Adipose tissue (tissue), 3 donors: ENCODE measurements around the gene CAMK1. TPM values are rescaled to one million over a fixed set of nuclear protein-coding genes. Genes with fewer than 3 reads are reported as not detected.

Experiments used
- H3K27ac ChIP-seq: one replicate; pipeline ENCODE4 v1.5.1; 2013; ENCODE audit warnings: low read depth, low read length
- WGBS, 3 donors: extraction: QIAGEN DNeasy Blood & Tissue Kit; methylation state at CpG; one replicate each; pipeline ENCODE4 v1.1.7; 2013; 5-methylcytosine and 5-hydroxymethylcytosine counted together
- polyA plus RNA-seq, 3 donors: library from polyadenylated mRNA; stranded (reverse); fragments of 200-250 nt; gene quantifications; one replicate each; pipeline ENCODE4 v1.2.3, GENCODE V29; 2013
- donor health status: healthy with polysubstance abuse.
- donor health status: Bipolar disorder and iron deficiency.
- donor health status: healthy.

The CAMK1 gene
- polyA plus RNA-seq, 3 donors: 13.4 to 121 (median 80.1) TPM

- H3K27ac ChIP-seq: no peak overlapping the region
- 36 to 47% (median 43%) methylated on average over 17 of the region's 17 CpGs for WGBS, 3 donors
Measured at GRCh38 chr3:9750556-9751411, 19.0 kb downstream of the CAMK1 start.

- H3K27ac ChIP-seq: peak within 1 kb of the TSS; percentile 36
- 0% methylated on average over 60 of the region's 60 CpGs for WGBS, 3 donors
Measured at GRCh38 chr3:9749645-9750555, 19.8 kb downstream of the CAMK1 start, which contains the start of gene OGG1. OGG1 (plus strand) TSS chr3:9749952; CDS start chr3:9750287, 335 bp downstream.

GRCh38 chr3:9749296-9749644 is 20.5 kb downstream of the CAMK1 start:
- 5 to 10% (median 9%) methylated on average over 19 of the region's 19 CpGs for WGBS, 3 donors
- peak overlapping the region; percentile 36 for H3K27ac ChIP-seq

GRCh38 chr3:9748031-9748430 is 21.7 kb downstream of the CAMK1 start:
- WGBS, 3 donors: 92 to 95% (median 94%) methylated on average over 2 of the region's 2 CpGs
- no peak overlapping the region for H3K27ac ChIP-seq

- H3K27ac ChIP-seq: no peak overlapping the region
- WGBS, 3 donors: 92 to 97% (median 92%) methylated on average over 7 to 8 of the region's 8 CpGs
Measured at GRCh38 chr3:9747267-9747666, 22.5 kb downstream of the CAMK1 start.

- no peak overlapping the region for H3K27ac ChIP-seq
- 73 to 83% (median 76%) methylated on average over 5 of the region's 5 CpGs for WGBS, 3 donors
Measured at GRCh38 chr3:9746330-9746729, 23.4 kb downstream of the CAMK1 start.

GRCh38 chr3:9745521-9745920 is 24.2 kb downstream of the CAMK1 start:
- 88 to 93% (median 93%) methylated on average over 12 of the region's 12 CpGs for WGBS, 3 donors
- H3K27ac ChIP-seq: no peak overlapping the region

- WGBS, 3 donors: 92 to 96% (median 95%) methylated on average over 13 of the region's 13 CpGs
- H3K27ac ChIP-seq: no peak overlapping the region
Measured at GRCh38 chr3:9744162-9744561, 25.6 kb downstream of the CAMK1 start.

- whole genome bisulfite sequencing, 3 donors: 95 to 98% (median 95%) methylated on average over 18 of the region's 18 CpGs
- H3K27ac ChIP-seq: no peak overlapping the region
Measured at GRCh38 chr3:9743548-9743947, 26.2 kb downstream of the CAMK1 start.

GRCh38 chr3:9742560-9742959 is 27.2 kb downstream of the CAMK1 start:
- 82 to 97% (median 94%) methylated on average over 1 of the region's 1 CpG for WGBS, 3 donors
- H3K27ac ChIP-seq: no peak overlapping the region

GRCh38 chr3:9739181-9739580 is 30.6 kb downstream of the CAMK1 start:
- no peak overlapping the region for H3K27ac ChIP-seq
- 92 to 93% (median 93%) methylated on average over 15 of the region's 15 CpGs for WGBS, 3 donors

- WGBS, 3 donors: 54 to 75% (median 75%) methylated on average over 2 of the region's 2 CpGs
- H3K27ac ChIP-seq: no peak overlapping the region
Measured at GRCh38 chr3:9736831-9737230, 32.9 kb downstream of the CAMK1 start.

GRCh38 chr3:9732740-9733115 is 37.0 kb downstream of the CAMK1 start:
- WGBS, 3 donors: 25 to 47% (median 33%) methylated on average over 7 of the region's 7 CpGs
- no peak overlapping the region for H3K27ac ChIP-seq

GRCh38 chr3:9732080-9732739 is 37.5 kb downstream of the CAMK1 start:
- WGBS, 3 donors: 1% methylated on average over 37 to 41 of the region's 41 CpGs
- H3K27ac ChIP-seq: no peak overlapping the region

GRCh38 chr3:9731206-9732079 is 38.3 kb downstream of the CAMK1 start, which contains the start of gene BRPF1:
BRPF1 (plus strand) TSS chr3:9731735; CDS start chr3:9734141, 2,406 bp downstream.
- H3K27ac ChIP-seq: peak within 1 kb of the TSS; percentile 77
- WGBS, 3 donors: 1 to 2% (median 1%) methylated on average over 70 to 88 of the region's 88 CpGs

GRCh38 chr3:9730657-9731205 is 39.0 kb downstream of the CAMK1 start:
- H3K27ac ChIP-seq: no peak overlapping the region
- 1 to 2% (median 2%) methylated on average over 16 to 17 of the region's 17 CpGs for WGBS, 3 donors

- WGBS, 3 donors: 87 to 94% (median 89%) methylated on average over 10 of the region's 10 CpGs
- H3K27ac ChIP-seq: no peak overlapping the region
Measured at GRCh38 chr3:9729419-9729818, 40.3 kb downstream of the CAMK1 start.
